PFSK-1 (cell line): Measurements from ENCODE around the gene FOXS1.

Source experiments
- FOXP2 ChIP-seq: optimal IDR thresholded peaks from 2 replicates; pipeline ENCODE3; 2011; ENCODE audit warnings: borderline replicate concordance, control low read depth, inconsistent platforms; ENCODE audit not compliant: insufficient read depth; ENCODE audit errors: extremely low read length, extremely low read depth
- POLR2AphosphoS5 ChIP-seq: IDR thresholded peaks from 2 replicates; pipeline ENCODE4 v1.6.1; 2012; ENCODE audit warnings: low read depth, mild to moderate bottlenecking, control low read depth, low read length, moderate library complexity
- SIN3A ChIP-seq: IDR thresholded peaks from 2 replicates; pipeline ENCODE4 v1.6.1; 2012; ENCODE audit warnings: mild to moderate bottlenecking, low read length, moderate library complexity, borderline replicate concordance; ENCODE audit not compliant: insufficient read depth
- TAF1 ChIP-seq: IDR thresholded peaks from 2 replicates; pipeline ENCODE4 v1.6.1; 2012; ENCODE audit warnings: low read length, control low read depth, borderline replicate concordance; ENCODE audit not compliant: insufficient read depth
- TF ChIP-seq, protein P1 (sequence below), 2 experiments: IDR thresholded peaks; 2 replicates each; pipeline versions ENCODE4 v1.6.1 to v1.8.0; 2011 to 2012; ENCODE audit warnings: low read depth in 2 of 2, low read length in 2 of 2, control low read depth in 1 of 2, inconsistent platforms in 1 of 2, mild to moderate bottlenecking in 1 of 2, moderate library complexity in 1 of 2; ENCODE audit not compliant: insufficient read depth in 1 of 2

DNA sequence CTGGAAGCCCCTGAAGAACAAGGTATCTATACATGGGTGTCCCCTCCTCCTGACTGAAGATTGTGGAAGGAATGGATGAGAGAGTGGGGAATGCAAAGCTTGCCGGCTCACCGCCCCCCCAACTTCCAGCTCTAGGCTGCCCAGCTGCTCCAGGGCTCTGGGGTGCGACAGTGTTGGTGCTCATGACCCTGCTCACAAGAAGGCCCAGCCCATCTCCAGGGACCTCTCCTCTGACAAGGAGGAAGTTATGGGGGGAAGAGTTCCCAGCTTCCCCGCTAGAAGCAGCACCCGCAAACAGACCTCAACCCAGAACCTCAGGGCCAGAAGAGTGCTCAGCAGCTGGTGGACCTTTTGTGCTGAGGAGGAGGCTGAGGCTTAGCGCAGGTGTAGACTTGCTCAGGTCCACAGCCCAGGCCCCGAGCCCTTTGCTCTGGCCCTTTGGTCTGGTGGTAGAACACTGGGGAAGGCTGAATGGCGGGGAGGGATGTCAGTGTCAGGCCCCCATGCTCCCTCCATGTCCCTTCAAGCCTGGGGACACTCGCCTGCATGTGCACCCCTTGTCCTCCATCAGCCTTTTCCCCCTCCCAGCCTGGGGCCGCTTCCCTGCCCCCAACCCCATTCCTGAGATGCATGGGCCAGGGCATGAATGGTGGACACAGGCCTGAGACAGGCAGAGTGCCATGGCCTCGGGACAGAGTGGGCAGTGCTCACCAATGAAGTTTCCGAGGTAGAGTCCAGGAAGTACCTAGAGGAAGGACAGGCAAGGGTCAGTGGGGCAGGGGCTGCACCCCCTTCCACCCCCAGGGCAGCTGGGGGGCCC, 23.7 kb upstream of the FOXS1 start:
- TF ChIP-seq POLR2AphosphoS5, result no peak
- TF ChIP-seq, protein P1, sequence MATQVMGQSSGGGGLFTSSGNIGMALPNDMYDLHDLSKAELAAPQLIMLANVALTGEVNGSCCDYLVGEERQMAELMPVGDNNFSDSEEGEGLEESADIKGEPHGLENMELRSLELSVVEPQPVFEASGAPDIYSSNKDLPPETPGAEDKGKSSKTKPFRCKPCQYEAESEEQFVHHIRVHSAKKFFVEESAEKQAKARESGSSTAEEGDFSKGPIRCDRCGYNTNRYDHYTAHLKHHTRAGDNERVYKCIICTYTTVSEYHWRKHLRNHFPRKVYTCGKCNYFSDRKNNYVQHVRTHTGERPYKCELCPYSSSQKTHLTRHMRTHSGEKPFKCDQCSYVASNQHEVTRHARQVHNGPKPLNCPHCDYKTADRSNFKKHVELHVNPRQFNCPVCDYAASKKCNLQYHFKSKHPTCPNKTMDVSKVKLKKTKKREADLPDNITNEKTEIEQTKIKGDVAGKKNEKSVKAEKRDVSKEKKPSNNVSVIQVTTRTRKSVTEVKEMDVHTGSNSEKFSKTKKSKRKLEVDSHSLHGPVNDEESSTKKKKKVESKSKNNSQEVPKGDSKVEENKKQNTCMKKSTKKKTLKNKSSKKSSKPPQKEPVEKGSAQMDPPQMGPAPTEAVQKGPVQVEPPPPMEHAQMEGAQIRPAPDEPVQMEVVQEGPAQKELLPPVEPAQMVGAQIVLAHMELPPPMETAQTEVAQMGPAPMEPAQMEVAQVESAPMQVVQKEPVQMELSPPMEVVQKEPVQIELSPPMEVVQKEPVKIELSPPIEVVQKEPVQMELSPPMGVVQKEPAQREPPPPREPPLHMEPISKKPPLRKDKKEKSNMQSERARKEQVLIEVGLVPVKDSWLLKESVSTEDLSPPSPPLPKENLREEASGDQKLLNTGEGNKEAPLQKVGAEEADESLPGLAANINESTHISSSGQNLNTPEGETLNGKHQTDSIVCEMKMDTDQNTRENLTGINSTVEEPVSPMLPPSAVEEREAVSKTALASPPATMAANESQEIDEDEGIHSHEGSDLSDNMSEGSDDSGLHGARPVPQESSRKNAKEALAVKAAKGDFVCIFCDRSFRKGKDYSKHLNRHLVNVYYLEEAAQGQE (IDR thresholded peaks at IDR 0.05; ENCODE audit: insufficient read depth in 1 of 2, low read depth in 2 of 2, low read length in 2 of 2), result no peak
- no peak for TF ChIP-seq FOXP2
- no peak for TF ChIP-seq TAF1
- TF ChIP-seq SIN3A, result no peak
